Naive B cell (primary cell): ENCODE measurements around the gene PDE9A. TPM values are rescaled to one million over a fixed set of nuclear protein-coding genes. Genes with fewer than 3 reads are reported as not detected.

ENCODE experiments used
- ATAC-seq, 2 donors: fragments of 150-1000 bp; cut with Tn5 transposase; 2 replicates each; pipeline ENCODE4 v1.10.0; 2021; ENCODE audit warnings: low read depth in 2 of 2, mild to moderate bottlenecking in 2 of 2, moderate library complexity in 2 of 2
- DNase-seq: peaks from one replicate; pipeline ENCODE4 v3.0.0; 2022
- H3K27ac Mint-ChIP-seq, 6 donors: one replicate each; pipeline ENCODE4 v1.8.0; 2020 to 2022; ENCODE audit warnings: mild to moderate bottlenecking in 6 of 6, mixed read lengths in 6 of 6, moderate library complexity in 5 of 6, inconsistent platforms in 2 of 6
- H3K27me3 Mint-ChIP-seq, 3 donors: one replicate each; pipeline ENCODE4 v1.8.0; 2021 to 2022; ENCODE audit warnings: mixed read lengths in 3 of 3, mild to moderate bottlenecking in 1 of 3
- H3K36me3 Mint-ChIP-seq, 2 donors: one replicate each; pipeline ENCODE4 v1.8.0; 2020 to 2022; ENCODE audit warnings: mixed read lengths in 2 of 2, inconsistent platforms in 1 of 2, mild to moderate bottlenecking in 1 of 2
- H3K4me1 Mint-ChIP-seq, 3 donors: one replicate each; pipeline ENCODE4 v1.8.0; 2020 to 2022; ENCODE audit warnings: mixed read lengths in 3 of 3, inconsistent platforms in 1 of 3, mild to moderate bottlenecking in 1 of 3, moderate library complexity in 1 of 3
- H3K4me3 Mint-ChIP-seq, 8 donors: one replicate each; pipeline ENCODE4 v1.8.0; 2020 to 2022; ENCODE audit warnings: mild to moderate bottlenecking in 8 of 8, mixed read lengths in 8 of 8, moderate library complexity in 8 of 8, inconsistent platforms in 2 of 8
- H3K9me3 Mint-ChIP-seq, 7 donors: one replicate each; pipeline ENCODE4 v1.8.0; 2020 to 2022; ENCODE audit warnings: mixed read lengths in 7 of 7, mild to moderate bottlenecking in 5 of 7, inconsistent platforms in 2 of 7, moderate library complexity in 1 of 7
- polyA plus RNA-seq, 6 donors: library from polyadenylated mRNA; unstranded; fragments of 300-500 nt; fragmentation: Illumina TruSeq; gene quantifications; one replicate each; pipeline ENCODE4 v1.2.3, GENCODE V29; 2021; ENCODE audit warnings: low read depth in 6 of 6

The PDE9A gene
- polyA plus RNA-seq, 6 donors from 2014 or later = 0.26 to 1.5 (median 0.79) TPM; not detected in 1

DNA sequence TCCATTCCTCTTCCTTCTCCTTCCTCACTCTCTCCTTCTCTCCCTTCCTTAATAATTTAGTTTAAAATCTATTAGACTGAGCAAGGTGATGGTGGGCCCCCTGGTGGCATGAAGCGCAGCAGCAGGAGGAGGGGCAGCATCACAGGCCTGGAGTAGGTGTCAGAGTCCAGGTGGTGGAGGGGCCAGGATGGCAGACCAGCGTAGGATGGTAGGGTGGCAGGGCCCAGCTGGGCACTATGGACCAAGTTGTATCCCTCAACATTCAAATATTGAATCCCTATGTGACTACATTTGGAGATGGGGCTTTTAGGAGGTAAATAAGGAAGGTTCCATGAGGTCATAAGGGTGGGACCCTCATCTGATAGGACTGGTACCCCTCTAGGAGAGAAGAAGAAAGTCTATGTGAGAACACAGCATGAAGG is 164.9 kb downstream of the PDE9A start:
- Mint-ChIP-seq H3K9me3 (peaks cover 0 to 4% (median 0%) of the 10 kb centered on the region in 7 donors), H3K4me1 (peaks cover 0 to 4% (median 0%) of the 10 kb centered on the region in 3 donors), H3K36me3 (no peaks in the 10 kb centered on the region), H3K27ac (peak overlapping the region in 2 of 6 donors; percentile 60 to 74), H3K27me3 (peaks cover 0 to 4% (median 0%) of the 10 kb centered on the region in 3 donors), H3K4me3 (no peak overlapping the region)
- DNase-seq = peak; percentile 48
- peak; percentile 72 to 76 for ATAC-seq

DNA sequence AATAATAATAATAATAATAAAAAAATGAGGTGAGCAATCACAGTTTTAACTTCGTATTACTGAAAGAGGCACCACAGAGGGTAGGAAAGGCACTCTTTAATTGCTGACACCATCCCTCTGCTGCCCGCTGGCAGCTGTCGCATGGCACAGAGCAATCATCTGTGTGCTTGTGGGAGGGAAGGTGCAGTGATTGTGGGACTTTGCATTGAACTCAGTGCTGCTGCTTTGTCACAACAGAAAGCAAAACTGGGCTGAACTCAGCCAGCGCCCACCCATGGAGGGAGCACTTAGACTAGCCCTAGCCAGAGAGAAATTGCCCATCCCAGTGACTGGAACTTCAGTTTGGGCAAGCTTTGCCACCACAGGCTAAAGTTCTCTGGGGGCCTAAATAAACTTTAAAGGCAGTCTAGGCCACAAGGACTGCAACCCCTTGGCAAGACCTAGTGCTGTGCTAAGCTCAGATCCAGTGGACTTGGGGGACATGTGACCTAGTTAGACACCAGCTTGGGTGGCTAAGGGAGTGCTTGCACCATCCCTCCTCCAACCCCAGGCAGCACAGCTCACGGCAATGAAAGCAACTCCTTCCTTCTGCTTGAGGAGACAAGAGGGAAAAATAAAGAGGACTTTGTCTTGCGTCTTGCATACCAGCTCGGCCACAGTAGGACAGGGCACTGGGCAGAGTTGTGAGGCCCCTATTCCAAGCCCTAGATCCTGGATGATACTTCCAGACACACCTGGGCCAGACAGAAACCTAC is 166.6 kb downstream of the PDE9A start:
- Mint-ChIP-seq H3K9me3 (peaks cover 0 to 1% (median 0%) of the 10 kb centered on the region in 7 donors), H3K4me3 (no peak overlapping the region), H3K27ac (no peak overlapping the region), H3K36me3 (no peaks in the 10 kb centered on the region), H3K4me1 (peaks cover 0 to 4% (median 0%) of the 10 kb centered on the region in 3 donors), H3K27me3 (peaks cover 0 to 4% (median under 1%) of the 10 kb centered on the region in 3 donors)
- no peak for ATAC-seq
- DNase-seq = no peak

DNA sequence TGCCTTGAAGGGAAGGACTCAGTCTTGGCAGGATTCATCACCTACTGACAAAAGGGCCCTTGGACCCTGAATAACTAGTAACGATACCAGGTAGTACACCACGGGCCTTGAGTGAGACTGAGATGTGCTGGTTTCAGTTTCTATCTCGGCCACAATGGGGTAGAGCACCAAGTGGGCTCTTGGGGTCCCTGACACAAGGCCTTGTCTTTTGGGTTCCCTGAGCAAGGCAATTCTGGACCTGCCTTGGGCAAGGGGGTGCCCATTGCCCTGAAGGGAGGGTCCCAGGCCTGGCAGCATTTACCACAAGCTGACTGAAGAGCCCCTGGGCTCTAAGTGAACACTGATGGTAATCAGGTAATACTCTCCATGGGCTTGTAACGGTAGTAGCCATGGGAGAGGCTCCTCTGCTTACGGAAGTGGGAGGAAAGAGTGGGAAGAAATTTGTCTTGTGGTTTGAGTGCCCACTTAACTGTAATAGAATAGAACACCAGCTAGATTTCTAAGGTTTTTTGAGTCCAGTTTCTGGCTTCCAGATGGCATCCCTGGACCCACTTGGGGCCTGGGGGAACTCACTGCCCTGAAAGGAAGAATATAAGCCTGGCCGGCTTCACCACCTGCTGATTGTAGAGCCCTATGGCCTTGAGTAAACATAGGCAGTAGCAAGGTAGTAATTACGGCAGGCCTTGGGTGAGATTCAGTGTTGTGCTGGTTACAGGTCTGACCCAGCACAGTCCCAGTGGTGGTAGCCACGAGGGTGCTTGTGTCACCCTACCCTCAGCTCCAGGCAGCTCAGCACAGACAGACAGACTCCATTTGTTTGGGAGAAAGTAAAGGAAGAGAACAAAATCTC is 167.4 kb downstream of the PDE9A start:
- H3K27ac Mint-ChIP-seq = no peak overlapping the region
- no peaks in the 10 kb centered on the region for H3K36me3 Mint-ChIP-seq
- peaks cover 0 to 4% (median 0%) of the 10 kb centered on the region in 3 donors for H3K4me1 Mint-ChIP-seq
- no peak overlapping the region for H3K4me3 Mint-ChIP-seq
- DNase-seq (no peak), ATAC-seq (no peak)
- peaks cover 0 to 3% (median 0%) of the 10 kb centered on the region in 7 donors for H3K9me3 Mint-ChIP-seq
- H3K27me3 Mint-ChIP-seq = peaks cover 5 to 12% (median 8%) of the 10 kb centered on the region in 3 donors

Other genes with a start within 250 kb of the PDE9A start
- gene UBASH3A, start 249.7 kb upstream of the PDE9A start, polyA plus RNA-seq = under 1 TPM in 2 of 6 donors, not detected in 4; 0.16 to 0.32 TPM
- gene RSPH1, start 157.4 kb upstream of the PDE9A start, polyA plus RNA-seq = not detected
- gene SLC37A1, start 139.8 kb upstream of the PDE9A start, polyA plus RNA-seq = 10 to 100 TPM in 4 of 6 donors, 1 to 10 TPM in 2; 4.9 to 15.7 (median 11.2) TPM
- gene WDR4, start 225.9 kb downstream of the PDE9A start, polyA plus RNA-seq = 10 to 100 TPM in 4 of 6 donors, 1 to 10 TPM in 2; 8.7 to 18.4 (median 10.5) TPM
- 10 to 100 TPM in 4 of 6 donors, 1 to 10 TPM in 2; 4.3 to 22.0 (median 12.4) TPM for gene NDUFV3, start 239.7 kb downstream of the PDE9A start, polyA plus RNA-seq